Globus pallidus (tissue), 1 donor: Measurements from ENCODE around the gene CHCHD10.
"Not testable (repeated sequence)": the region's sequence is repeated elsewhere in the genome, so short reads cannot be mapped to it uniquely, and the experiment has no call there.

Experiments
- DNase-seq: peaks from one replicate; pipeline ENCODE4 v3.0.0-alpha.2; 2015; ENCODE audit warnings: low spot score

The CHCHD10 gene

GRCh38 chr22:23750367-23750713 lies 17.4 kb downstream of the CHCHD10 start:
- no peak for DNase-seq

- DNase-seq: no peak
These were observed 17.9 kb downstream of the CHCHD10 start for GRCh38 chr22:23749841-23750301.

- DNase-seq: no peak
These were observed 22.0 kb downstream of the CHCHD10 start for GRCh38 chr22:23745791-23746190.

GRCh38 chr22:23744485-23744884 lies 23.3 kb downstream of the CHCHD10 start:
- no peak for DNase-seq

- DNase-seq: no peak
These were observed 23.8 kb downstream of the CHCHD10 start for GRCh38 chr22:23744001-23744400.

- DNase-seq: no peak
These were observed 24.5 kb downstream of the CHCHD10 start for GRCh38 chr22:23743303-23743705.

GRCh38 chr22:23742505-23743264 lies 25.1 kb downstream of the CHCHD10 start:
- no peak for DNase-seq

- DNase-seq: no peak
These were observed 30.1 kb downstream of the CHCHD10 start for GRCh38 chr22:23737696-23738095.

GRCh38 chr22:23728108-23728507 lies 39.7 kb downstream of the CHCHD10 start:
- not testable (repeated sequence) for DNase-seq

GRCh38 chr22:23722724-23723123 lies 45.0 kb downstream of the CHCHD10 start:
- no peak for DNase-seq

- DNase-seq: no peak
These were observed 45.6 kb downstream of the CHCHD10 start for GRCh38 chr22:23722160-23722559.

GRCh38 chr22:23720855-23721254 lies 46.9 kb downstream of the CHCHD10 start:
- no peak for DNase-seq

GRCh38 chr22:23718371-23719165 lies 49.2 kb downstream of the CHCHD10 start:
- DNase-seq: no peak

- peak; percentile 85 for DNase-seq
These were observed 50.7 kb downstream of the CHCHD10 start for GRCh38 chr22:23716811-23717801.
